ENCODE measurements around the gene RFNG. TPM values are rescaled to one million over a fixed set of nuclear protein-coding genes. Genes with fewer than 3 reads are reported as not detected.

RFNG gene
- total and polyA plus RNA-seq, 8 donors = 12.5 to 66.5 (median 27.1) TPM

- WGBS, 5 donors = 76 to 88% (median 86%) methylated on average over 10 to 24 of the region's 24 CpGs
- H3K4me1 ChIP-seq = peaks cover 15 to 40% (median 32%) of the 10 kb centered on the region in 4 donors
- TF ChIP-seq POLR2A (IDR thresholded peaks at IDR 0.05) = no peak
- TF ChIP-seq EP300 (IDR thresholded peaks at IDR 0.05) = no peak
- TF ChIP-seq POLR2AphosphoS5 (IDR thresholded peaks at IDR 0.05) = no peak
- TF ChIP-seq, protein P1, sequence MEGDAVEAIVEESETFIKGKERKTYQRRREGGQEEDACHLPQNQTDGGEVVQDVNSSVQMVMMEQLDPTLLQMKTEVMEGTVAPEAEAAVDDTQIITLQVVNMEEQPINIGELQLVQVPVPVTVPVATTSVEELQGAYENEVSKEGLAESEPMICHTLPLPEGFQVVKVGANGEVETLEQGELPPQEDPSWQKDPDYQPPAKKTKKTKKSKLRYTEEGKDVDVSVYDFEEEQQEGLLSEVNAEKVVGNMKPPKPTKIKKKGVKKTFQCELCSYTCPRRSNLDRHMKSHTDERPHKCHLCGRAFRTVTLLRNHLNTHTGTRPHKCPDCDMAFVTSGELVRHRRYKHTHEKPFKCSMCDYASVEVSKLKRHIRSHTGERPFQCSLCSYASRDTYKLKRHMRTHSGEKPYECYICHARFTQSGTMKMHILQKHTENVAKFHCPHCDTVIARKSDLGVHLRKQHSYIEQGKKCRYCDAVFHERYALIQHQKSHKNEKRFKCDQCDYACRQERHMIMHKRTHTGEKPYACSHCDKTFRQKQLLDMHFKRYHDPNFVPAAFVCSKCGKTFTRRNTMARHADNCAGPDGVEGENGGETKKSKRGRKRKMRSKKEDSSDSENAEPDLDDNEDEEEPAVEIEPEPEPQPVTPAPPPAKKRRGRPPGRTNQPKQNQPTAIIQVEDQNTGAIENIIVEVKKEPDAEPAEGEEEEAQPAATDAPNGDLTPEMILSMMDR (IDR thresholded peaks at IDR 0.05) = no peak
- no peaks in the 10 kb centered on the region for H3K9me3 ChIP-seq
- H3K36me3 ChIP-seq = peaks cover 0 to 45% (median 37%) of the 10 kb centered on the region in 4 donors
- no peak for DNase-seq
- H3K27ac ChIP-seq = no peak overlapping the region
- intact Hi-C loops (cut with DNase I; ENCODE audit: low total_unique reads) = loop anchor here (5.0 kb wide), 1 partner anchor 53 kb away; the partner anchor contains the start of gene NOTUM
- no peaks in the 10 kb centered on the region for H3K27me3 ChIP-seq
- H3K4me3 ChIP-seq = no peak overlapping the region
Measured at GRCh38 chr17:82015311-82015971, 36.2 kb downstream of the RFNG start.

GRCh38 chr17:82014971-82015310 lies 36.7 kb downstream of the RFNG start:
- Histone ChIP-seq H3K27me3 (no peaks in the 10 kb centered on the region), H3K36me3 (peaks cover 0 to 46% (median 39%) of the 10 kb centered on the region in 4 donors), H3K4me1 (peaks cover 12 to 35% (median 27%) of the 10 kb centered on the region in 4 donors), H3K27ac (no peak overlapping the region), H3K9me3 (no peaks in the 10 kb centered on the region), H3K4me3 (no peak overlapping the region)
- intact Hi-C loops (cut with DNase I; ENCODE audit: low total_unique reads) = loop anchor here (5.0 kb wide), 1 partner anchor 53 kb away; the partner anchor contains the start of gene NOTUM
- WGBS, 5 donors = 77 to 90% (median 83%) methylated on average over 9 to 13 of the region's 13 CpGs
- TF ChIP-seq POLR2A (IDR thresholded peaks at IDR 0.05) (no peak), POLR2AphosphoS5 (IDR thresholded peaks at IDR 0.05) (no peak), EP300 (IDR thresholded peaks at IDR 0.05) (no peak)
- TF ChIP-seq, protein P1 (IDR thresholded peaks at IDR 0.05) = no peak
- no peak for DNase-seq

- TF ChIP-seq POLR2AphosphoS5 (IDR thresholded peaks at IDR 0.05) = no peak
- TF ChIP-seq, protein P1 (IDR thresholded peaks at IDR 0.05) = no peak
- TF ChIP-seq EP300 (IDR thresholded peaks at IDR 0.05) = no peak
- TF ChIP-seq POLR2A (IDR thresholded peaks at IDR 0.05) = no peak
- WGBS, 5 donors = 62 to 73% (median 70%) methylated on average over 14 to 23 of the region's 23 CpGs
- no peak for DNase-seq
- Histone ChIP-seq H3K36me3 (peaks cover 0 to 50% (median 41%) of the 10 kb centered on the region in 4 donors), H3K27me3 (no peaks in the 10 kb centered on the region), H3K4me3 (no peak overlapping the region), H3K4me1 (peaks cover 8 to 30% (median 21%) of the 10 kb centered on the region in 4 donors), H3K27ac (no peak overlapping the region), H3K9me3 (no peaks in the 10 kb centered on the region)
- intact Hi-C loops (cut with DNase I; ENCODE audit: low total_unique reads) = no loop called here
Measured at GRCh38 chr17:82014432-82014831, 37.2 kb downstream of the RFNG start.

- Histone ChIP-seq H3K9me3 (no peaks in the 10 kb centered on the region), H3K36me3 (peaks cover 0 to 48% (median 43%) of the 10 kb centered on the region in 4 donors), H3K27me3 (no peaks in the 10 kb centered on the region), H3K4me3 (no peak overlapping the region), H3K4me1 (peaks cover 2 to 25% (median 16%) of the 10 kb centered on the region in 4 donors), H3K27ac (peak overlapping the region in 1 of 5 donors; percentile 77)
- DNase-seq = no peak
- WGBS, 5 donors = 75 to 83% (median 80%) methylated on average over 13 to 16 of the region's 16 CpGs
- intact Hi-C loops (cut with DNase I; ENCODE audit: low total_unique reads) = no loop called here
- no peak for TF ChIP-seq POLR2A (IDR thresholded peaks at IDR 0.05)
- TF ChIP-seq POLR2AphosphoS5 (IDR thresholded peaks at IDR 0.05) = no peak
- TF ChIP-seq EP300 (IDR thresholded peaks at IDR 0.05) = no peak
- TF ChIP-seq, protein P1 (IDR thresholded peaks at IDR 0.05) = no peak
Measured at GRCh38 chr17:82013772-82014321, 37.8 kb downstream of the RFNG start.
